ENCODE measurements around the gene KCNQ1. TPM values are rescaled to one million over a fixed set of nuclear protein-coding genes. Genes with fewer than 3 reads are reported as not detected.

Gene KCNQ1
- total and polyA plus RNA-seq, 2 of the 13 experiments (the other 11 are each of a cell fraction or from before 2014, with no cell fraction given) = 0.02 to 0.08 TPM

- 0 out of 2 replicates have a peak, but pooled peaks have one; percentile 7 for TF ChIP-seq ZNF225 (CRISPR knock-in tag; IDR thresholded peaks at IDR 0.05)
- no peak for TF ChIP-seq ZNF552 (CRISPR knock-in tag; IDR thresholded peaks at IDR 0.05; ENCODE audit: borderline replicate concordance)
- TF ChIP-seq, protein P1, sequence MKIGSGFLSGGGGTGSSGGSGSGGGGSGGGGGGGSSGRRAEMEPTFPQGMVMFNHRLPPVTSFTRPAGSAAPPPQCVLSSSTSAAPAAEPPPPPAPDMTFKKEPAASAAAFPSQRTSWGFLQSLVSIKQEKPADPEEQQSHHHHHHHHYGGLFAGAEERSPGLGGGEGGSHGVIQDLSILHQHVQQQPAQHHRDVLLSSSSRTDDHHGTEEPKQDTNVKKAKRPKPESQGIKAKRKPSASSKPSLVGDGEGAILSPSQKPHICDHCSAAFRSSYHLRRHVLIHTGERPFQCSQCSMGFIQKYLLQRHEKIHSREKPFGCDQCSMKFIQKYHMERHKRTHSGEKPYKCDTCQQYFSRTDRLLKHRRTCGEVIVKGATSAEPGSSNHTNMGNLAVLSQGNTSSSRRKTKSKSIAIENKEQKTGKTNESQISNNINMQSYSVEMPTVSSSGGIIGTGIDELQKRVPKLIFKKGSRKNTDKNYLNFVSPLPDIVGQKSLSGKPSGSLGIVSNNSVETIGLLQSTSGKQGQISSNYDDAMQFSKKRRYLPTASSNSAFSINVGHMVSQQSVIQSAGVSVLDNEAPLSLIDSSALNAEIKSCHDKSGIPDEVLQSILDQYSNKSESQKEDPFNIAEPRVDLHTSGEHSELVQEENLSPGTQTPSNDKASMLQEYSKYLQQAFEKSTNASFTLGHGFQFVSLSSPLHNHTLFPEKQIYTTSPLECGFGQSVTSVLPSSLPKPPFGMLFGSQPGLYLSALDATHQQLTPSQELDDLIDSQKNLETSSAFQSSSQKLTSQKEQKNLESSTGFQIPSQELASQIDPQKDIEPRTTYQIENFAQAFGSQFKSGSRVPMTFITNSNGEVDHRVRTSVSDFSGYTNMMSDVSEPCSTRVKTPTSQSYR (CRISPR knock-in tag; IDR thresholded peaks at IDR 0.05; ENCODE audit: borderline replicate concordance) = peak; percentile 88
- TF ChIP-seq, protein P2, sequence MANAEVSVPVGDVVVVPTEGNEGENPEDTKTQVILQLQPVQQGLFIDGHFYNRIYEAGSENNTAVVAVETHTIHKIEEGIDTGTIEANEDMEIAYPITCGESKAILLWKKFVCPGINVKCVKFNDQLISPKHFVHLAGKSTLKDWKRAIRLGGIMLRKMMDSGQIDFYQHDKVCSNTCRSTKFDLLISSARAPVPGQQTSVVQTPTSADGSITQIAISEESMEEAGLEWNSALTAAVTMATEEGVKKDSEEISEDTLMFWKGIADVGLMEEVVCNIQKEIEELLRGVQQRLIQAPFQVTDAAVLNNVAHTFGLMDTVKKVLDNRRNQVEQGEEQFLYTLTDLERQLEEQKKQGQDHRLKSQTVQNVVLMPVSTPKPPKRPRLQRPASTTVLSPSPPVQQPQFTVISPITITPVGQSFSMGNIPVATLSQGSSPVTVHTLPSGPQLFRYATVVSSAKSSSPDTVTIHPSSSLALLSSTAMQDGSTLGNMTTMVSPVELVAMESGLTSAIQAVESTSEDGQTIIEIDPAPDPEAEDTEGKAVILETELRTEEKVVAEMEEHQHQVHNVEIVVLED (CRISPR knock-in tag; IDR thresholded peaks at IDR 0.05; ENCODE audit: borderline replicate concordance) = no peak
- TF ChIP-seq ARID4A (CRISPR knock-in tag; IDR thresholded peaks at IDR 0.05; ENCODE audit: borderline replicate concordance) = peak; percentile 49; the same call in 1 of the 2 replicates
- TF ChIP-seq HOXD1 (CRISPR knock-in tag; IDR thresholded peaks at IDR 0.05) = no peak
- TF ChIP-seq SIX1 (CRISPR knock-in tag; IDR thresholded peaks at IDR 0.05; ENCODE audit: borderline replicate concordance) = no peak
- TF ChIP-seq KLF16 (CRISPR knock-in tag; IDR thresholded peaks at IDR 0.05) = 0 out of 4 replicates have a peak, but pooled peaks of 1 of the 2 experiments have one; percentile 7
- TF ChIP-seq ZBTB25 (CRISPR knock-in tag; IDR thresholded peaks at IDR 0.05) = no peak
- TF ChIP-seq PAF1 (CRISPR knock-in tag; IDR thresholded peaks at IDR 0.05) = no peak
- TF ChIP-seq THYN1 (CRISPR knock-in tag; IDR thresholded peaks at IDR 0.05; ENCODE audit: borderline replicate concordance, low read depth) = no peak
- TF ChIP-seq ARNT2 (CRISPR knock-in tag; IDR thresholded peaks at IDR 0.05; ENCODE audit: low read depth) = no peak
- 0 out of 2 replicates have a peak, but pooled peaks have one; percentile 47 for TF ChIP-seq MAFG (CRISPR knock-in tag; IDR thresholded peaks at IDR 0.05)
- no peak for TF ChIP-seq SP140L (CRISPR knock-in tag; IDR thresholded peaks at IDR 0.05; ENCODE audit: borderline replicate concordance)
- no peak; the same call in 1 of the 2 replicates for TF ChIP-seq ZNF83 (CRISPR knock-in tag; IDR thresholded peaks at IDR 0.05; ENCODE audit: borderline replicate concordance)
- TF ChIP-seq HNRNPLL (IDR thresholded peaks at IDR 0.05; ENCODE audit: low read depth, low read length, poor library complexity, severe bottlenecking) = peak; percentile 62
- TF ChIP-seq EP300 (IDR thresholded peaks at IDR 0.05; ENCODE audit: low read depth in 2 of 2, low read length in 2 of 2) = peak in 1 of 2 experiments; percentile 13; a peak in 1 of 4 replicates
- no peak for TF ChIP-seq EP300 (CRISPR knock-in tag; IDR thresholded peaks at IDR 0.05; ENCODE audit: borderline replicate concordance)
Observed at GRCh38 chr11:2700415-2701211, 255.8 kb downstream of the KCNQ1 start (continued).

Data from HepG2 (cell line).